NCI-H187 treated with DMSO at 0.1 percent for 48 hours (cell line): Measurements from ENCODE around the gene L3MBTL4.

Experiments
- DNase-seq: peaks from one replicate; lab custom pipeline; 2025; lab: John Stamatoyannopoulos, UW

L3MBTL4 gene

DNA sequence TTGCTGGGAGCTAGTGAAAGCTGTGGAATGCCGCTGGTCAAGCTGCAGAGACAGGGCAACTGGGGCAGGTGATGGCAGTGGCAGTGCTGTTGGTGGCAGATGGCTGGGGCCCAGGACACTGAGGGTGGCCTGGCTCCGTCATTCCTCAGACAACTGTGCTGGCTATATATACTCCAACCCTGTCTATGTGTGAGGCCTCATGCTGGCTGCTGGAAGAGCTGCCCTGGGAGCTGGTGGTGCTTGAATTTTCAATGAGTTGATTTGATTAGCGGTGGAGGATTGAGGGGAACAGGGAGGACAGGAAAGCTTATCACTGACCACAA lies 452.9 kb downstream of the L3MBTL4 start:
- DNase-seq: no peak

DNA sequence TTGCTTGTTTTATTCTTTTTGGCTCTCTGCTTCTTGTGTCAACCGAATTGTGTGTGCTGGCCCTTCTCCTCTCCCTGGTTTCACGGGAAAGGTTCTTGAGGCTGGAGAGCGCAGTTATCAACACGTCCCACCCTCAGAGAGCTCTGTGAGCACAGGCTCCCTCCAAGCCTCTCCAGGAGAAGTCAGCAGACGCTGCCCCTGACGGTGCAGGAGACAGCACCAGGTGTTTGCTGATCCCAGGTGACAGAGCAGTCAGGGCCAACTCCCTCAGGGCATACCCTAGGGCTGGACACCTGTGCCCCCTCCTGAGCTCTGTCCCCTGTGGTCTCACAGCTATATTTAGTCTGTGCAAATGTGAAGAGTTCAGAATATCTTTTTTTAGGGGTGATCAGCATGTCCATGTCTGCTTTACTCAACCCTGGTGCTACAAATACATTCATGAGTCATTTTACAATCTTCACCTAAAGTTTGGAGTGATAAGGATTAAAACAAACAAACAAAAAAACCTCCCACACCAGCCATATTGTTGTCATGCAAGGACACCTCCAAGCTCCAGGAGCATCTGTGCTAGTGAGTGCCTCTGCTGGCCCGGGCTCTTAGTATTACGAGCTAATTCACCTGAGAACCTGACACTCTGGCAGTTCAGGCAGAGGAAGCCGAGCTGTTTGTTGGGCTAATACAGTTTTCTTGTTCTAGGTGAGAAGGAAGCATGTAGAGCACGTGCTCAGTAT lies 453.4 kb downstream of the L3MBTL4 start:
- no peak for DNase-seq

DNA sequence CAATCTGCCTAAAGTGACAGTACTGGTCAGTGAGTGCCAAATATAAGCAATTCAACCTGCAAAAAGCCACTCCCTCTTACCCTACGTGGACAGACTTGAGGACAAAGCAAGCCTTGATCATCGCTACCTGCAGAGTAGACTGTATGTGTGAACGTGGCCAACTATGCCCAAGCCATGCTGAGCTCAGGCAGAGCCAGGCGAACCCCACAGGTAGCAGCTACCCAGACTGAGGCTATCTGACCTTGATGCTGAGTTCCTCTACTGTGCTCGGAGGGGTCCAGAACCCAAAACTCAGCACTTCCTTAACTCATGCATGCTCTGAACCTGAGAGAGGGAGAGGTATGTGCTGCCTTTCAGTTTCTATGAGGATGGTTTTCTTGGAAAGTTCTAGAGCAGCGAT lies 455.9 kb downstream of the L3MBTL4 start:
- no peak for DNase-seq

DNA sequence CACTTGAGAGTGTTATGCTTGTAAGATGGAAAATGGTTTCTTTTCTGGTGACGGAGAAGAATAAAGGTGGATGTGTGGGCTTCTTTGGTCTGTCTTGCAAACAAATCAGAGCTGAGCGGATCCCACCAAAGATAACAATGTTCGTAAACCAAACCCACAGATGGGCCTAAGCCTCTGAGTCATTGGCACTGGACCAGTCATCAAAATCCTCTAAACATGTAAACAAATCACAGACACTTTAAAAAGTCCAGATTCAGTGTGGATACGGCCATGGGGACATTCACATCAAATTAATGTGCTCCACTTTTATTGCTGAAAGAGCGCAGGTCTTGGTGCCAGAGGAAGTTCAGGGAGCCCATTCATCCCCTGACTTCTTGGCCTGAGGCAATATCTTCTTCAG lies 458.9 kb downstream of the L3MBTL4 start:
- DNase-seq: no peak

DNA sequence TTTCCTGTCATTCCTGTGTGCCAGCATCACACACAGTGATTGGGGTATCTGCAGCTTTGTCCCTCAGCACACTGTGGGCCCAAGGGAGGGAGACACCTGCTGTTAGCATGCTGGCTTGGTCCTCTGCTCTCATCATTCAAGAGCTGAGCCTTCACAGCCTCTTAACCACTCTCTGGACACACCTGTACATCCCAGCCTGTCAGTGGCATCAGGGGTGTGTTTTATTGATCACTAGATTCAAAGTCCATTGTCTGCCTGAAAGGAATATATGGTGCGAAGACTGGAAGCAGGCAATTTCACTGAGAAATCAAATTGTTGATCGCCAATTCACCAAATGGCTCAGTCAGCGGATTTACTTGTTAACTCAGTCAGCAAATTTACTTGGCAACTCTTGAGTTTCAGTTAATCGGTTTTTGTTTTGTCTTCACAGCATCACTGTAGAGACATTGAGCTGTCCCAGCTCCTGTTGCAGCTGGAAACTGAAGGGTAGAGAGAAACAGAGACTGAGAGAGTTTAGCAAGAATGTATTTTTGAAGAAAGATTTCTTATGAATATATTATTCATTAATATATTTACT lies 463.1 kb downstream of the L3MBTL4 start:
- no peak for DNase-seq

DNA sequence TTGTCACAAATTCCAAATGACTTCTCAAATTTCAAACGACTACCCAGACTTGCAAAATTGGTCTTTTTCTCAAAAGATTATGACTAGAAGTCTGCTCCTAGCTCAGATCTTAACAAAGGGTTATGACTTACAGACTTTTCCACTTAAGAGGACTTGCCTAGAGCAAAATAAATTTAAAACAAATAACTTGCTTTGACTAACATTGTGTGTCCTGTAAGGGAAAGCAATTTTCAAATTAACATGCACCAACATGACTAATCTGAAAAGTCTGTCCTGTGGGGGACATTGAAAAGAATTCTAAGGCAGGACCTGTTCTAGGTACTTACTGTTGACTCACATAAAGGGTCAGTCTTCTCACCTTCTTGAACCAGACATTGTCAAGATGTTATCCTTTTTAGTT lies 465.9 kb downstream of the L3MBTL4 start:
- DNase-seq: no peak

DNA sequence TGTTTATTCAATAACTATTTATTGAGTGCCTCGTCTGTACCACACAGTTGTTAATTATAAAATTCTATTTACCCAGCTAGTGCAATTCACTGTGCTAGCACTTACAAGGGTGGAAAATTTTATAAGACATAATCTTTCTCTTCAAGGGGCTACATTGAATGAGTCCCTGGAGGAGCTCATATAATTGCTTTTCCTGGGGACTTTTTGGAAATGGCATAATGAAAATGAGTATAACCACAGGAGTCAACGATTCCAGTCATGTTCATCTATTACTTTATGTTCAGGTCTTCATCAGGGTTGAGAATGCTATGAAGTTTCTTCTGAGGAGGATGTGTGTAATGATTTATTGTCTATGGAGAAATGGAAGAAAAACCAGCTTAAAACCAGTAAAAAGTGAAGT lies 466.5 kb downstream of the L3MBTL4 start:
- DNase-seq: no peak

DNA sequence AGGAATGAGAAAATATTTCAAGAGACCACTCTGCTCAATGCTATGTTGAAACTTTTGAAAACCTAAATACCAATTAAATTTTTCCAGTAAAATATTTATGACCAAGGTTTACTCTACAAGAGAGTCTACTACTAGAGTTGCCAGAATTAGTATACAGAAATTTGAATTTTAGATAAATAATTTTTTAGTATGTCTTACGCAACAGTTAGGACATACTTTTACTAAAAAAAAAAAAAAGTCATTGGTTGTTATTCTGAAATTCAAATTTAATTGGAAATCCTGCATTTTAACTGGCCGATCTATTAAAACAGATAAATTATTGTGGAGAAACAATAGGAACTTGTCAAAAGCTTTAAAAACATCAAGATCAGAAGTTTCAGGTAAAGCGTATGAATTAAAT lies 470.3 kb downstream of the L3MBTL4 start:
- DNase-seq: no peak

DNA sequence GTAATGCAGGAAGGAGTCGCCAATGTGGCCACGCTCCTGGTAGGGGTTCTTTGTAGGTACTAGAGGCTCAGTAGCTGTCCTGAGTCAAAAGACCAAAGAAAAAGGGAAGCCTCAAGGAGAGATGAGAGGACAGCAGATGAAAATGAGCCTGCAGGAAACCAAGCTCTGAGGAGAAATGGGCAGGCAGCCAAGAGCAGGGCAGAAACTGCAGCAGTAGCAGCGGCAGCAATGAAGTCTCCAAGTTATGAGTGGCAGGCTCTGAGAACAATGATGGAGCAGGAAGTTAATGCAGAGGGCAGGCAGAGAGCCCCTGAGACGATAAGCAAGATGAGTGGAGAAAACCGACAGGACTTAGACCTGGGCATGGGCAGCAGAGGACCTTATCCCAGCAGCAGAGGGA lies 471.2 kb downstream of the L3MBTL4 start:
- no peak for DNase-seq

DNA sequence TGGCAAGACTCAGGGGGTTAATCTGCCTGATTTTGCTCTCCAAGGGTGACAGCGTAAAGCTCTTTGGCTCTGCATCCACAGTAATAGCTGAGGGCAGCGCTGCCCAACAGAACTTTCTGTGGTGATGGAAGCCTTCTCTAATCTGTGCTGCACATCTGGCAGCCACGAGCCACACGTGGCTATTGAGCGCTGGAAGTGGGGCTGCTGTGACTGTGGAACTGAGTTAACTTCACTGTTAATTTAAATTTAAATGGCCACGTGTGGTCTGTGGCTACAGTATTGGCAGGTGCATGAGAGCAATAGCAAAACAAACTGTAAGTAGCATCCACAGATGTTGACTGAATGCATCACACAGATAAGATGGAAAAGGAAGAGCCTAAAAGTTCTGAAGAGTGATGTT lies 472.1 kb downstream of the L3MBTL4 start:
- DNase-seq: no peak

DNA sequence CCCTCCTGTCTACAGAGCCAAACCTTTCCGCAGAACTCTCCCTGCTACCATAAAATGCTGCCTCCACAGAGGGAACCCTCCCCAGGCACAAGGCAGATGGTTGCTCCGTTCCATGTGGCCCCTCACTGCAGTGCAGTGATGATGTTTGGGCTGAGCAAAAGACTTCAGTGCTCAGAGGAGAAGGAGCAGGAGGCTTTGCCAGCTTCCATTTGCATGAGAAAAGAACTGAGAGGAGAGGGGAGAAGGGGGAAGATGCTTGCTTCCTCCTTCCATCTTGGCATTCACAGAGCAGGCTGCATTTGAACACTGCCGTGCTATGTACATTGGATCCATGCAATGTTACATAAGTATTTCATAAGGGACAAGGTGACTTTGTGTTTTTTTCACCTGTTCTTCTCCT lies 472.8 kb downstream of the L3MBTL4 start:
- no peak for DNase-seq

DNA sequence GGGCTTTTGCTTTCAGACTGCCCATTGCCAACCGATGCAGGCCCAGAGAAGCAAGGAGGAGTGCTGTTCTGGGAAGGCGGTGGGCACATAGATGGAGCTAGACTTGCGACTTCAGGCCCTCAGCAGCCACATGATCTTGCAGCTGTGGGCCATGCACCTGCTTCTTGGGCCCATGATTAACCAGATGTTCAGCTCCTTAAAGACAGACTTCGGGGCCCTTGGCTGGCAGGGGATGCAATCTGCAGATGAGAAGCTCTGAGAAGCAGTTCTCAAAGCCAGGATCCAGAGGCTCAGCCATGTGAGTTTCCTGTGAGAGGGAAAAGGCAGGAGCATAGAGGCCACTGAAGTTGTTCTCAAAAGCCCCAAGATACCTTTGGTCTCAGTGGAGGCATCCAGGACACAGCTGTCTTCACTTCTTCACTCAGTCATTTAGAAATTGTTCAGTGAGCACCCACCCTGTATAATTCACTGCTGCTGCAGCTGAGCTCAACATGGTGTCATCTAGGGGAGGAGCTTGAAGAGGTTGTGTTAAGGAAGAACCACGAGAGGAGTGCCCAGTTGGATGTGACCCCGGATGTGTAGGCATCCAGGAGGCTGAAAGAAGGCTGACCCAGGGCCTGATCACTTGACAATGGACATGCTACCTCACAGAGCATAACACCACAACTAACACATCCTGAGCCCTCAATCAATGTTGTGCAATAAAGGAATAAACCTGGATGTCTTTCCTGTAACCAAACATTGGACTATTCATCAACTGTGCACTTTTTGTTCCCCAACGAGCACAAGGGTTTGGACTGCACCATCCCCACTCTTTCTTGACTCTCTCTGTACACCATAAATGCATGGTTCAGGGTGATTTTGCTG lies 474.7 kb downstream of the L3MBTL4 start:
- DNase-seq: no peak

DNA sequence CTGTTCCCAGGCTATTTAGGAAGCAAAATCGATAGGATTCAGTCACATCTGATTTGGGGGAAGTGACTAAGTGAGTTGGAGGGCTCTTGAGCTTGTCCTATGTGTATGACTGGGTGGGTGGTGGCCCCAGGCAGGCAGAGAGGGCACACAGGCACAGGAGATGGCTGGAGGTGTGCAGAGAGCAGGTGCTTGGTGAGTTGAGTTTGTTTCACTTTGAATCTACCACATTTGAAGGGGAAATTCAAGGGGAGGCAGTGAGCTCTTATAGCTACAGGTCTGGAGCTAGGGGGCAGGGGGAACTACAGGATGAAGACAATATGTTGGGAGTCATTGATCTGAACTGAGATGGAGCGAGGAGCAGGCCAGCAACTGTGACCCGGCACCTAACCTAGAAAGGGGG lies 476.9 kb downstream of the L3MBTL4 start:
- no peak for DNase-seq

DNA sequence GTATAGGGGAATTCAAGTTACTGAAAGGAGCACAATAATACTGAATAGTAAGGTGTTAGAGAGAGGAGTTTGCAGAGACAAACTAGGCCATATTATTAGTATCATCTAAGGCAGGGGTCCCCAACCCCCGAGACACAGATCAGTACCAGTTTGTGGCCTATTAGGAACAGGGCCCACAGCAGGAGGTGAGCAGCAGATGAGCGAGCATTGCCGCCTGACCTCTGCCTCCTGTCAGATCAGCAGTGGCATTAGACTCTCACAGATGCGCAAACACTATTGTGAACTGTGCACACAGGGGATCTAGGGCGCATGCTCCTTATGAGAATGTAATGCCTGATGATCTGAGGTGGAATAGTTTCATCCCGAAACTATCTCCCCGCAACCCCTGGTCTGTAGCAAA lies 477.6 kb downstream of the L3MBTL4 start:
- DNase-seq: no peak

DNA sequence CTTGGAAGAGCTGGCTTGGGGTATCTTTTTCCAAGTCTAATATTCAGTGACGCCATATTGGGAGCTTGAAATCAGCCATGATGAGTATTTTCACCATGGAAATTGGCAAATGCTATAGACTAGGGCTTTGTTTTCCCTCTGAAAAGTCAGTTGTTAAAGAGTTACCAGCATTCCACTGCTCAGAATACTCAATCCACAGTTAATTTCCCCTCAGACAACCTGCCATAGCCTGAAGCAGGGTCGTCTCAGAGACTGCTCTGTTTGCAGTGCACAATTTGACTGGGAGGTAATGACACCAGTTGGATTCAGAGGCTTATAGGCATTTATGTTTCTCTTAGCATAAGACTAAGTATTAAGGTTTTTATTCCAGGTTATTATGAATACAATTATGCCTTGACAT lies 483.9 kb downstream of the L3MBTL4 start:
- no peak for DNase-seq

DNA sequence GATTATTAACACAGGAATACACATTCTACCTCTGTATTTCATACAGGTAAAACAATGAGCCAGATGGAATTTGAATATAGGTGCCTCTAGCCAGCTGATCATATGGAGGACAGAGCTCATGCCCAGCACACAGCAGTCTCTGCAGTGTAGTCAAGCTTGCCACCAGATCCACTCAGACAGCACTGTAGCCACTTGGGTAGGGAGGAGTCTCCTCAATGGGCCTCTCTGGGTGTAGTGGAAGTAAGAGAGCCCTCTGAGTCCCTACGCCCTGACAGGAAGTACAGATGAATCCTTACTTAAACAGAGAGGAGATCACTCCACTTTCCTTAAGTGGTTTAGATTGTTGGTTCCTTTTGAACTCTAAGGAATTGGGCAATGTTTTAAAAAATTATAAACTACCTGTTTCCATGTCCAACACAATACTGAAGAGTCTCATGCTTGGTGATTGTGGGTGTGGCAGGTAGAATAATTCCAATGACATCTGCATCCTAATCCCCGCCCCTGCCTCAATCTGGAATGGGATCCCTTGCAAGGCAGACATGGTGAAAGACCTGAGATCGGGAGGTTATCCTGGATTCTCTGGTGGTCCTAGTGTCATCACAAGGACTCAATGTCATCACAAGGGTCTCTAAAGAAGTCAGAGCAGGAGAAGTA lies 496.4 kb downstream of the L3MBTL4 start:
- peak; percentile 35 for DNase-seq

DNA sequence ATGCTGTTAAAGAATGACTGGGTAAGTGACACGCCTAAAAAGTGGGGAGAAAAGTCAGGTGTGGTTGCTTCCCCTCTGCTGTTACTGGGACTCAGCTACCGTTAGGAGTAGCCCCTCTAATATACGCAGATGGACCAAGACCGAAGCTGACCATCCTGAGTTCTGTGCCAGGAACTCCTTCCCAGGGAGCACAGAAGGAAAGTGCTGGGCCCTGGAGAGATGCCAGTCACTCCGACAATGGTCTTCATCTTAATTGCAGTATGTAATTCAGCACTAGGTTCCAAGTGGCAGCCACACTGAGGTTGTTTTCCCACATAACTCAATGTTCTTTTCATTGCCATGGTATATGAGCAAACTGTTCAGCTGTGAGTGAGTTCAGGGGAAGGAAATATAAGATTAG lies 499.8 kb downstream of the L3MBTL4 start:
- DNase-seq: no peak

DNA sequence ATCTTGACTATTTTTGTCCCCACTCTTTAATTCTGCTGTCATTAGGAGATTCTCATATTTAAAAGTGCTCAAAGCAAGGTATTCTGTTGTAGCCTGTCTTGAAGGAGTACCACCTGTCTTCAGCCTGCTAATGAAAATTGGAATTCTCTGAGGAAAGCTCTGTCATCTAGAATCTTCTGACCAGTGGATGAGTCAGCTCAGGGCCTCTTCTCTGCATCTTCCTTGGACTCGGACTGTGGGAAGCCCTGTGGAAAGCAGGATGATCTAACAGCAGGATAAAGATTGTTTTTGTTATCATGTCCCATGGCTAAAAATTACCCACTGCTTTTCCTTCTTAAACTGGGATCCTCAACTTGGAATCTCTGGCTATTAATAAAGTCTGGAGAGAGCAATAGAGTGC lies 500.7 kb downstream of the L3MBTL4 start:
- no peak for DNase-seq

DNA sequence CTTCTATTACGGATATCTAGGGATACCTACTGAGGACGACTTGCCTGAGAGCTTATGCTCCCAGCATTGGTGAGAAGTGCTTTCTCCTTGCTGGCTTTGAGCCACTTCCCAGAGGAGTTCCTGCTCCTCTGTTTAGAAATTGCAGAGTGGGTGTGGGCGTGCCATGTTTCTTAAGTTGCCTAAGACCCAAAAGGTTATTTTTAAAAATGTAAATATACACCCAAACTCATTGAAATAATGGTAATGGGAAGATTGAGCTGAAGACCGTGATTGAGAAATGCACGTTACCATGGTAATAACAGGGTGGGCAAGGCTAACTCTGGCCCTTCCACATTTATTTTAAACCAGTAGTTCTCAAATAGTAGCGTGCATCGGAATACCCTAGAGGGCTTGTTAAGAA lies 502.1 kb downstream of the L3MBTL4 start:
- no peak for DNase-seq

DNA sequence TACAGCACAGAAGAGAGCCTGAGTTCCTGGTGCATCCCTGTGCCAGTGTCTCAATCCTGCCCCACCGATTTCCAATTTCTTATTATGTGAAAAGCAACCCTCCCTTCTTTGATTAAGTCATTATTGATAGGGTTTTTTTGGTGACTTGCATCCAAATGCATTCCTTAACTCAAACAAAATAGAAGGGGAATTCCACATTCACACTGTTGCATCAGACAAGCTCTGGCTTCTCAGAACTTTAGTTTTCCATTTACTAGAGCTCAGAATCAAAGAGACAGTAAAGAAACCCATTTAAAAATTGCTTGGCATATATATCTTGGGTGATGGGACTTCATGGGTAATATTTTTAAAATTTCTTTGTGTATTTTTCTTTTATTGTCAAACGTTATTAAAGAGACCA lies 505.6 kb downstream of the L3MBTL4 start:
- DNase-seq: no peak
